ENCODE results near the gene NCKIPSD.
A peak's percentile ranks its signal among the peaks of the same experiment; 100 is the strongest.

The NCKIPSD gene

DNA sequence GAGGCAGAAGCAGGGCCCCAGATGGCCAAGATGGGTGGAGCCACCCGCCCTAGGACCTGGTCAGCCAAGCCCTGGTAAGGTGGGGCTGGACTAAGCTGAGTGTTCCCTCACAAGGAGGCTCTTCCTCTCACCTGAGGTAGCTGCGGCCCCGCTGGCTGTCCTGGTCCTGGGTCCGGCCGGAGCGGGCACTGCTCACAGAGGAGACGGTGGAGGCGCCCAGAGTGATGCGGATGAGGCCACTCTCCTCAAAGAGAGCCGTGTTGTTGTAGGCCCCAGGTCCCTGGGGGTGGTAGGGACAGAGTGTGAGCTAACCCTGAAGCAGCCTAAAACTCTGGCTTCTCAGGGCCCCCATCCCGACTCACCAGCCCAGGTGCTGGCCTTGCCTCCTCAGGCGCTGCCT is 43.1 kb downstream of the NCKIPSD start:
- no peak for DNase-seq

DNA sequence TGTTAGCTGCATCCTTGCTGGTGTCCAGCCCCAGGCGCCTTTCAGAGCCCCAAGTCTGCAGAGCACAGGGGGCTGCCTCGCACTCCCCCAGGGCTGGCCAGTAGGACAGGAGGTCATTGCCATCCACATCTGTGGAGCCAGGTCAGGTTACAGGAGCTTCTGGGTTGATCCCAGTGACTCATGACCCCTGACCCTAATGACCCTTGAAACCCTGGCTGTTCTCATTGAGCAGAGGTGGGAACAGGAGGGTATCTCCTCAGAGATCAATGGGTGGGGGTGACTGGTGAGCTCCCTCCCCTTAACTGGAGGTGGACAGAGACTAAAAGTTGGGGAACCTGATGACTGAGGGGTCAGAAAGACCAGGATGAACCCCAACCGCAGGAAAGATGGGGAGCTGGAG is 44.3 kb downstream of the NCKIPSD start:
- DNase-seq: no peak

GRCh38 chr3:48639944-48640606 is 45.6 kb downstream of the NCKIPSD start:
- DNase-seq: no peak

DNA sequence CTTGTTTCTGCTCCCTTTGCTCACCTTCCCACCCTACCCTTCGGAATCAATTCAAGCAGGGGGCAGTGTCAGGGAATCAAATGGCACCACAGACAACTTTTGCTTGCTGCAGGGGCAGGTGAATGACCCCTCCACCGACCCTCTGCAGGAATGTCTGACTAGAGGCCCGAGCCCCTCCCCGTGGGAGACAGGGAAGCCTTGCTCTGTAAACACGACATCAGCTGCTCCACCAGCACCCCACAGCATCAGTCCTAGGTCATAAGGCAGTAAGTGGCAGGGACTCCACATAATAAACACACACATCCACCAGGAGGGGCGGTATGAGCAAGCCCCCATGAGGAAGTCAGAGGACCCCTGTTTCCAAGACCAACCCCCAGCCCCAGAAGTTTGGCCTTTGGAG is 48.4 kb downstream of the NCKIPSD start:
- no peak for DNase-seq

DNA sequence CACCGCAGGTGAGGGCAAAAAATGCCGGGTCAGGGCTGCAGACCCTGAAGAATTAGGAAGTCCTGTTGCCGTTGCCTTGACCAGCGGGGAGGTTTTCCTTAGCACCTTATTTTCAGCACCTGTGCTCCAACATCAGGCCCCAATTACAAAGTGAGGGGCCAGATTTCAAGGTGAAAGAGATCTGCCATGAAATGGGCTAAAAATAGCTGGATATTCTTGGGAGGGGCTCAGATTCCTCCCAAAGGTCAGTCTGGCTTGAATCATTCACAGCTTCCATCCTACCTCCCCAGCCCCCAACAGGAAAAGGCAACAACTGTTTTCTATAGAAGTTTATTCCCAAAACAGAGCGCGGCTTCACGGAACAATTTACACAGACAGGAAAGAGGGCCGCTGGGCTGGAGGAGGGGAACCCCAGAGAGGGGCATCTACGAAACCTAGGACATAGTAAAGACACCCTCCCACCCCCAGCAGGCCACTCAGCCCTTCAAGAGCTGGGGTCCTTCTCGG is 49.5 kb downstream of the NCKIPSD start:
- no peak for DNase-seq

DNA sequence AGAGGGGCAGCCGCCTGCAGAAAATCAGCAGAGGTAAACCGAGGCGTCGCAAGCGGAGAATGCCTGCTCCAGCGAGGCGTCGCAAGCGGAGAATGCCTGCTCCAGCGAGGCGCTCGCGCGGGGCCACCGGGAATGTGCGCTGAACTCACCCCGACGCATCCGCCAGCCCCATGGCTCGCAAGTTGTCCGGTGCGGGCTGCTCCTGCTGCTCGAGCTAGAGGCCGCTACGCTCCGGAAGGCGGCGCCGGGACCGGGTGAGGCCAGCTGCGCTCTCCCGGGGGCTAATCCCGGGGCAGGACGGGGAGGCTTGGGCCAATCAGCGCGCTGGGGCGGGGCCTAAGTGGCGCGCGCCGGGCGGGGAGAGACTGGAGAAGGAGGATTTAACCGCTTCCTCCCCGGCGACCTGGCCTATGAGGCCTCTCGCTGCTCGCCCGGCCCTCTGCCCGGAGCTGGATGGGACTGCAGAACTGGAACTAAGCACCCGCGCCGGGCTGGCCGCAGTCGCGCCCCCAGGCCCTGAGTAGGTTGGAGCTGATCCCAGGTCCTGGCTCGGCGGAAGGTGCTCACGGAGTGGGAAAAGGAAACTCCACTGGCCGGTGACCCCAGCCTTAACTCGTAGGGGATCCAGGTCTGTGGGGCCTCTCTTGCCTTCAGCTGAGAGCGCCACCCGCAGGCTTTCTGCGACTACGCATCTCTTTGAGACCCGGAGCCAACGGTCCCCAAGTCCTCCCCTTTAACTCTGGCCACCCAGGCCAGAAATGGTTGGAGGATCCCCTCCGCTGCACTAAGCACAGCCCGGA is 50.3 kb downstream of the NCKIPSD start, which contains the start of gene SLC26A6:
Gene SLC26A6 (minus strand): TSS at position 240 of the 800 bp plus-strand sequence. CDS start 68 bp downstream, at position 172.
- DNase-seq: peak; percentile 93

DNA sequence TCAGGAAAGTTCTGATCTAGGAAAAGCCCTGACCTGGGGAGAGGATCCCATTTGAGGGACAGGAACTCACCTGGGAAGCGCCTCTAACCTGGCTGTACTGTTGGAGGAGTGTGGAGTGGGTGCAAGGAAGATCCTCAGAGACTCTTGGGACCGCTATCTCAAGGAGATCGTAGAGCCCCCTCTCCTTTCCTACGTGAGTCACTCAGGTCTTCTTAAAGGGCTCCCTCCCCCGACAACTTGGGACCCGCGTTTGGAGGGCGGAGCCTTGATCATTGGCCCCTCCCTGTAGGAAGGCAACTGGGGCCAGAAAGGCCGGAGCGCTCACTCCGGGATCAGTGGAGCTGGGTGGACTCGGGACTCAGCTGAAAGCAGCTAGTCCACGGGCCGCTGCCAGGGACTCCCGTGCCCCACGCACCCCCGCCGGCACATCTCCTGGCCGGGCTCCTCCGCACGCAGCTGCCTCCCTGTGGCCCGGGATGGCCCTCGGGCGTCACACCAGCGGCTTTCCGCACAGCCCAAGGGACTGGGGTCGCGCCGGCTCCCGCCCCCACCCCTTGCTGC is 51.0 kb downstream of the NCKIPSD start:
- DNase-seq: peak; percentile 37

DNA sequence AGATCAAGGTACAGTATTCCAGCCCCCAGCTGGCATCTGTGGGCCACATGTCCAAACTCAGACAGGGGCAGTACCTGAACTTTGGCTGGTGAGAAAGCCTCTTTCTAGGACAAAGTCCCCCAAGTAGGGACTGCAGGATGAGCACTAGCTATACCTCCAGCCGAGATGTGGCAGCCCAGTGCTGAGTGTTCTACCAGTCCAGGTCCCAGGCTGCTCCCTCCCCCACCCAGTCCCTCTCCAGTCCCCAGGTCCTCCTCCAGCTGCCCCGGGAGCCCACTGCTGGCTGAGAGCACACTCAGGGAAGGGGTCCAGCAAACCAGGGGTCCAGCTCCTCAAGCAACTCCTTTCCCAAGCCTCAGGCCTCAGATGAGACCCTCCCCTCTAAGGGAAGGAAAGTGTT is 52.0 kb downstream of the NCKIPSD start:
- no peak for DNase-seq

- DNase-seq: no peak
Measured at GRCh38 chr3:48633256-48633655, 52.5 kb downstream of the NCKIPSD start.

- DNase-seq: no peak
Measured at GRCh38 chr3:48631516-48632448, 53.9 kb downstream of the NCKIPSD start.

- no peak for DNase-seq
Measured at GRCh38 chr3:48630833-48631232, 54.9 kb downstream of the NCKIPSD start.

DNA sequence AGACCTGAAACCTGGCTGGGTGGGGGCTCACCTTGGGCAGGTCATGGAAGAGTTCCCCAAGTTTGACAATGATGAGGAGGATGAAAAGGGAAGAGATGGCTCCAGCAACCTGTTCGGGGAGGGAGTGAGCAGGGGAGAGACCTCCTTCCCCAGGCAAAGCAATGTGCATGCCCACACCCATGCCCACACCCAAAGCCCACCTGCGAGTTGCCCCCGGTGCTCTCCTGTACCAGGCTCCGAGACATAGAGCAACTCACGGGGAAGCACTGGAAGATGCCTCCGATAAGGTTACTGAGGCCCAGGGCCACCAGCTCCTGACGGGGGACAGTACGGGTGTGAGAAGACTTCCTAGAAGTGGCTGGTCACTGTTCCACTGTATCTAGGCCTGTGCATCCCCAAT is 55.3 kb downstream of the NCKIPSD start:
- no peak for DNase-seq

DNA sequence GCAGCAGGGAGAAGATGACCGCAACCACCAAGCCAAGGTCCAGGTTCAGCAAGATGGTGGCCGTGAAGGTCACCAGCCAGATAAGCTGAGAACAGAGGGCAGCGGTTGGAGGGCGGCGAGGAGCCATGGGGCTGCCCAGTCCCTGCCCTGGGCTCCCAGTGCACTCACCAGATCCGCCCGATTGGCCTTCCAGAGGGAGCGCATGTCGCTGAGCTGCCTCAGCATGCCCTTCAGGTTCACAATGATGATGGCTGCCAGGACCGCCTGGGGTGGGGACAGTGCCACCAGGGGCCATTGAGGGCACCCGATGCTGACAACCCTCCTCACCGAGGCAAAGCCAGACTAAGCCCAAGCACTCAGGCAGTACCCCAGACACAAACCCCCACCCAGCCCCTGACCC is 55.8 kb downstream of the NCKIPSD start:
- DNase-seq: no peak

- DNase-seq: no peak
Measured at GRCh38 chr3:48628277-48629017, 57.3 kb downstream of the NCKIPSD start.

- no peak for DNase-seq
Measured at GRCh38 chr3:48625600-48625999, 60.1 kb downstream of the NCKIPSD start.

DNA sequence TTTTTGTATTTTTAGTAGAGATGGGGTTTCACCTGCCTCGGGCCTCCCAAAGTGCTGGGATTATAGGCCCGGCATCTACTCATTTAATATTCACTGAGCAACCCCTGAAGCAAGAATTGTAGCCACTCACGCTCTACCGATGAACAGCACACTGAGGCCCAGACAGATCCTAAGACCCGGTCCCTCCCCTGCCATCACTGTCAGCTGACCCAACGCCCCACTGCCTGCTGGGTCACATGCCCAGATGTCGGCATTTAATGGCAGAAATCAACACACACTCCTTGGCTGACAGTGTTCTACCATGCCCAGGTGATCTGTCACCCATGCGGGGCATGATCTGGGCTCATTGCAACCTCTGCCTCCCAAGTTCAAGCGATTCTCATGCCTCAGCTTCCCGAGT is 60.9 kb downstream of the NCKIPSD start:
- DNase-seq: no peak

DNA sequence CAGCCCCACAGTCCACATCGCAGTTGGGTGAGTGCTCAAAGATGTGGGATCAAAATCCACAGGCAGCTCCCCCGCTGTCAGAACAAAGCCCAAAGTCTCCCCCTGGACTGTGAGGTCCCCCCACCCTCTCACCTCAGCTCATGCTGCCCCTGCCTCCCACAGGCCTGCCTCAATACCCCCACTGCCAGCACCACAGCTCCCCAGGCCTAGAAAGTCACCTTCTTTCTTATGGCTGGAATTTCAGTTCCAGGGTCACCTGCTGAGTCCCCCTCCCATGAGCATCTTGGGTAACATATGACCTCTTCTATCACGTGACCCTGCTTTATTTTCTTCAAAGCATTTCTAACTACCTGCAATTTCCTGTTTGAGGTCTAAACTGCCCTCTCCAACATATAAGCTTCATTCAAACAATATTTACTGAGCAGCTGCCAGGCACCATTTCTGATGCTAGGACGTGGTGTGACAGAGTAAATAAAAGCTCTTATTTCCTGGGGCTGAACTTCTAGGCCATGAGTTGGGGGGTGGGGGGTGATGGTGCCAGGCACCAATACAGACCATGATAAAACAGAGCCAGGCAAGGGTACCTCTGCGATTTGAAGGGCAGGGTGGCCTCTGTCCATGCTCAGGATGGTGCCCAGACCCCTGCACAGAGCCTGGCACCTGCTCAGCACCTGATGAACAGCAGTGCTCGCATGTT is 61.7 kb downstream of the NCKIPSD start:
- no peak for DNase-seq

Data from MV-4-11 (cell line).